GM23338 (cell line): ENCODE data around the gene TTLL13. TPM values are rescaled to one million over a fixed set of nuclear protein-coding genes. Genes with fewer than 3 reads are reported as not detected.

Experiments used
- CREB1 ChIP-seq: fragments of 250-450 bp; sonication (Bioruptor Pico); IDR thresholded peaks from 2 replicates; pipeline ENCODE4 v1.5.0; 2020; ENCODE audit warnings: low read depth, mild to moderate bottlenecking, moderate library complexity
- STAT1 ChIP-seq: IDR thresholded peaks from one replicate; pipeline ENCODE4 v1.6.1; 2016; ENCODE audit warnings: antibody characterized with exemption; ENCODE audit not compliant: unreplicated experiment
- ZNF114 ChIP-seq: fragments of 250-450 bp; sonication (Bioruptor Pico); IDR thresholded peaks from 2 replicates; pipeline ENCODE4 v1.5.0; 2020; ENCODE audit warnings: mild to moderate bottlenecking, moderate library complexity
- ZNF331 ChIP-seq: fragments of 250-450 bp; sonication (Bioruptor Pico); IDR thresholded peaks from 2 replicates; pipeline ENCODE4 v1.5.0; 2020; ENCODE audit warnings: low read depth, mild to moderate bottlenecking, moderate library complexity
- polyA plus RNA-seq: library from polyadenylated mRNA; unstranded; fragments of >200 nt; fragmentation: Nextera tagmentation; extraction: Ambion mirVana; gene quantifications from 2 replicates; pipeline ENCODE4 v1.2.1, GENCODE V29; 2016
- total RNA-seq: library from RNA; depleted of rRNA; stranded (reverse); fragments of >200 nt; shearing (Covaris generic); gene quantifications from 2 replicates; pipeline ENCODE4 v1.2.3, GENCODE V29; 2014
- TF ChIP-seq, protein P1 (sequence below): fragments of 250-450 bp; sonication (Bioruptor Pico); IDR thresholded peaks from 2 replicates; pipeline ENCODE4 v1.5.0; 2020; ENCODE audit warnings: mild to moderate bottlenecking, moderate library complexity
- TF ChIP-seq, protein P2 (sequence below): IDR thresholded peaks from 2 replicates; pipeline ENCODE4 v1.6.1; 2016; ENCODE audit warnings: antibody characterized with exemption
- TF ChIP-seq, protein P3 (sequence below), 2 experiments: fragments of 200-600 bp in 1 of 2; sonication (generic) in 1 of 2; conservative IDR thresholded peaks; 2 replicates each; pipeline versions ENCODE4 v1.5.1 to v1.6.1; 2016 to 2017; ENCODE audit warnings: antibody characterized with exemption in 2 of 2, low read depth in 2 of 2, mild to moderate bottlenecking in 2 of 2, moderate library complexity in 1 of 2

TTLL13 gene
- total and polyA plus RNA-seq, 2 experiments from 2014 or later: not detected

DNA sequence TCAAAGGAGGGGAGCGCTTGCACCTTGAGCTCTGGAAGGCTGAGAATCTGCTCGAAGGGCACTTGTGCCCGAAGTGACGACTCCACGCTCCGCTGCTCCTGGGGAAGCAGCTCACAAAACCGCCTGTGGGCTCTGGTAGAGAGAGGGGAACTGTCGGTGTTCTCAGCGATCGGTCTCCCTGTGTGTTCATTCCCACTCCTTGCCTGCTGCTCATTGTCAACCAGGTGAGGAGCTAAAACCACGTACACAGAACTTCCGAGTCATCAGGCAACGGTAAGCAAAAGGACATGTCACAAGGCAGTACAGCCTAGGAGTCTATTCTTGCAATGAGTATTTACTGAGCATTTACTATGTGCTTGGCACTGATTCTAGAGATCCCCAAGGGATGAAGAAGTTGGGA, 17.2 kb upstream of the TTLL13 start (continued):
- TF ChIP-seq, protein P1, sequence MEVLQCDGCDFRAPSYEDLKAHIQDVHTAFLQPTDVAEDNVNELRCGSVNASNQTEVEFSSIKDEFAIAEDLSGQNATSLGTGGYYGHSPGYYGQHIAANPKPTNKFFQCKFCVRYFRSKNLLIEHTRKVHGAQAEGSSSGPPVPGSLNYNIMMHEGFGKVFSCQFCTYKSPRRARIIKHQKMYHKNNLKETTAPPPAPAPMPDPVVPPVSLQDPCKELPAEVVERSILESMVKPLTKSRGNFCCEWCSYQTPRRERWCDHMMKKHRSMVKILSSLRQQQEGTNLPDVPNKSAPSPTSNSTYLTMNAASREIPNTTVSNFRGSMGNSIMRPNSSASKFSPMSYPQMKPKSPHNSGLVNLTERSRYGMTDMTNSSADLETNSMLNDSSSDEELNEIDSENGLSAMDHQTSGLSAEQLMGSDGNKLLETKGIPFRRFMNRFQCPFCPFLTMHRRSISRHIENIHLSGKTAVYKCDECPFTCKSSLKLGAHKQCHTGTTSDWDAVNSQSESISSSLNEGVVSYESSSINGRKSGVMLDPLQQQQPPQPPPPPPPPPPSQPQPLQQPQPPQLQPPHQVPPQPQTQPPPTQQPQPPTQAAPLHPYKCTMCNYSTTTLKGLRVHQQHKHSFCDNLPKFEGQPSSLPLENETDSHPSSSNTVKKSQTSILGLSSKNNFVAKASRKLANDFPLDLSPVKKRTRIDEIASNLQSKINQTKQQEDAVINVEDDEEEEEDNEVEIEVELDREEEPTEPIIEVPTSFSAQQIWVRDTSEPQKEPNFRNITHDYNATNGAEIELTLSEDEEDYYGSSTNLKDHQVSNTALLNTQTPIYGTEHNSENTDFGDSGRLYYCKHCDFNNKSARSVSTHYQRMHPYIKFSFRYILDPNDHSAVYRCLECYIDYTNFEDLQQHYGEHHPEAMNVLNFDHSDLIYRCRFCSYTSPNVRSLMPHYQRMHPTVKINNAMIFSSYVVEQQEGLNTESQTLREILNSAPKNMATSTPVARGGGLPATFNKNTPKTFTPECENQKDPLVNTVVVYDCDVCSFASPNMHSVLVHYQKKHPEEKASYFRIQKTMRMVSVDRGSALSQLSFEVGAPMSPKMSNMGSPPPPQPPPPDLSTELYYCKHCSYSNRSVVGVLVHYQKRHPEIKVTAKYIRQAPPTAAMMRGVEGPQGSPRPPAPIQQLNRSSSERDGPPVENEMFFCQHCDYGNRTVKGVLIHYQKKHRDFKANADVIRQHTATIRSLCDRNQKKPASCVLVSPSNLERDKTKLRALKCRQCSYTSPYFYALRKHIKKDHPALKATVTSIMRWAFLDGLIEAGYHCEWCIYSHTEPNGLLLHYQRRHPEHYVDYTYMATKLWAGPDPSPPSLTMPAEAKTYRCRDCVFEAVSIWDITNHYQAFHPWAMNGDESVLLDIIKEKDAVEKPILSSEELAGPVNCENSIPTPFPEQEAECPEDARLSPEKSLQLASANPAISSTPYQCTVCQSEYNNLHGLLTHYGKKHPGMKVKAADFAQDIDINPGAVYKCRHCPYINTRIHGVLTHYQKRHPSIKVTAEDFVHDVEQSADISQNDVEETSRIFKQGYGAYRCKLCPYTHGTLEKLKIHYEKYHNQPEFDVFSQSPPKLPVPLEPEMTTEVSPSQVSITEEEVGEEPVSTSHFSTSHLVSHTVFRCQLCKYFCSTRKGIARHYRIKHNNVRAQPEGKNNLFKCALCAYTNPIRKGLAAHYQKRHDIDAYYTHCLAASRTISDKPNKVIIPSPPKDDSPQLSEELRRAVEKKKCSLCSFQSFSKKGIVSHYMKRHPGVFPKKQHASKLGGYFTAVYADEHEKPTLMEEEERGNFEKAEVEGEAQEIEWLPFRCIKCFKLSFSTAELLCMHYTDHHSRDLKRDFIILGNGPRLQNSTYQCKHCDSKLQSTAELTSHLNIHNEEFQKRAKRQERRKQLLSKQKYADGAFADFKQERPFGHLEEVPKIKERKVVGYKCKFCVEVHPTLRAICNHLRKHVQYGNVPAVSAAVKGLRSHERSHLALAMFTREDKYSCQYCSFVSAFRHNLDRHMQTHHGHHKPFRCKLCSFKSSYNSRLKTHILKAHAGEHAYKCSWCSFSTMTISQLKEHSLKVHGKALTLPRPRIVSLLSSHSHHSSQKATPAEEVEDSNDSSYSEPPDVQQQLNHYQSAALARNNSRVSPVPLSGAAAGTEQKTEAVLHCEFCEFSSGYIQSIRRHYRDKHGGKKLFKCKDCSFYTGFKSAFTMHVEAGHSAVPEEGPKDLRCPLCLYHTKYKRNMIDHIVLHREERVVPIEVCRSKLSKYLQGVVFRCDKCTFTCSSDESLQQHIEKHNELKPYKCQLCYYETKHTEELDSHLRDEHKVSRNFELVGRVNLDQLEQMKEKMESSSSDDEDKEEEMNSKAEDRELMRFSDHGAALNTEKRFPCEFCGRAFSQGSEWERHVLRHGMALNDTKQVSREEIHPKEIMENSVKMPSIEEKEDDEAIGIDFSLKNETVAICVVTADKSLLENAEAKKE (CRISPR knock-in tag): no peak
- TF ChIP-seq STAT1 (no peak), CREB1 (no peak), ZNF114 (no peak), ZNF331 (no peak)
- TF ChIP-seq, protein P2, sequence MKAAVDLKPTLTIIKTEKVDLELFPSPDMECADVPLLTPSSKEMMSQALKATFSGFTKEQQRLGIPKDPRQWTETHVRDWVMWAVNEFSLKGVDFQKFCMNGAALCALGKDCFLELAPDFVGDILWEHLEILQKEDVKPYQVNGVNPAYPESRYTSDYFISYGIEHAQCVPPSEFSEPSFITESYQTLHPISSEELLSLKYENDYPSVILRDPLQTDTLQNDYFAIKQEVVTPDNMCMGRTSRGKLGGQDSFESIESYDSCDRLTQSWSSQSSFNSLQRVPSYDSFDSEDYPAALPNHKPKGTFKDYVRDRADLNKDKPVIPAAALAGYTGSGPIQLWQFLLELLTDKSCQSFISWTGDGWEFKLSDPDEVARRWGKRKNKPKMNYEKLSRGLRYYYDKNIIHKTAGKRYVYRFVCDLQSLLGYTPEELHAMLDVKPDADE: no peak
- TF ChIP-seq, protein P3, sequence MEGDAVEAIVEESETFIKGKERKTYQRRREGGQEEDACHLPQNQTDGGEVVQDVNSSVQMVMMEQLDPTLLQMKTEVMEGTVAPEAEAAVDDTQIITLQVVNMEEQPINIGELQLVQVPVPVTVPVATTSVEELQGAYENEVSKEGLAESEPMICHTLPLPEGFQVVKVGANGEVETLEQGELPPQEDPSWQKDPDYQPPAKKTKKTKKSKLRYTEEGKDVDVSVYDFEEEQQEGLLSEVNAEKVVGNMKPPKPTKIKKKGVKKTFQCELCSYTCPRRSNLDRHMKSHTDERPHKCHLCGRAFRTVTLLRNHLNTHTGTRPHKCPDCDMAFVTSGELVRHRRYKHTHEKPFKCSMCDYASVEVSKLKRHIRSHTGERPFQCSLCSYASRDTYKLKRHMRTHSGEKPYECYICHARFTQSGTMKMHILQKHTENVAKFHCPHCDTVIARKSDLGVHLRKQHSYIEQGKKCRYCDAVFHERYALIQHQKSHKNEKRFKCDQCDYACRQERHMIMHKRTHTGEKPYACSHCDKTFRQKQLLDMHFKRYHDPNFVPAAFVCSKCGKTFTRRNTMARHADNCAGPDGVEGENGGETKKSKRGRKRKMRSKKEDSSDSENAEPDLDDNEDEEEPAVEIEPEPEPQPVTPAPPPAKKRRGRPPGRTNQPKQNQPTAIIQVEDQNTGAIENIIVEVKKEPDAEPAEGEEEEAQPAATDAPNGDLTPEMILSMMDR (conservative IDR thresholded peaks at IDR 0.05; ENCODE audit: low read depth in 2 of 2): no peak
